ENCODE measurements around the gene OBSCN. TPM values are rescaled to one million over a fixed set of nuclear protein-coding genes. Genes with fewer than 3 reads are reported as not detected.

Gene OBSCN
- total and polyA plus RNA-seq, 7 experiments from 2014 or later: 1.3 to 132 (median 76.4) TPM

DNA sequence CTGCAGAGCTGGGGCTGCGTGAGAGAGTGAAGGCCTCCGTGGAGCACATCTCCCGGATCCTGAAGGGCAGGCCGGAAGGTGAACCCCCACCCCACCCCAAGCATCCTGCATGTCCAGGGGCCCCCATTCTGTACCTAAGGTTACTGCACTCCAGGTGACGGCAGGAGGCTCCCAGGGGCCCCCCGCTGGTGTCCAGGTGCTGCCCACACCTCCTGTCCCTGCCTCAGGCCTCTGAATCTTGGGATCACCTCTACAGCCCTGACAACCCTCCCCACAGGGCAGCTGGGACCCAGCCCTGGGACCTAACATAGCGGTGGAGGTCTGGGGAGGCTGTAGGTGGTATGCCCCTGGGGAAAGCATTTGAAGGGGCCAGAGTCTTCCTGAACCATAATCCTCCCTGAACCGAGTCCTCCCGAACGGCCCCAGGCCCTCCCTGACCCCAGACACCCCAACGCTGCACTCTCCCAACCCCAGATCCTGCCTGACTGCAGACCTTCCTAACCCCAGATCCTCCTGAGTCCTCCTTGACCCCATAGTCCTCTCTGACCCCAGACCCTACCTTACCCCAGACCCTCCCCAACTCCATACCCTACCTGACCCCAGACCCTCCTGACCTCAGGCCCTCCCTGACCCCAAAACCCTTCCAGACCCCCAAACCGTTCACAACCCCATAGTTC is 165.3 kb downstream of the OBSCN start:
- ChIA-PET POLR2A (no interaction called here), CTCF (no interaction called here)
- DNase-seq: no peak
- Mint-ChIP-seq H3K4me1 (peaks cover 0 to 5% (median 0%) of the 10 kb centered on the region in 7 donors), H3K36me3 (peaks cover 0 to 4% (median 0%) of the 10 kb centered on the region in 5 donors), H3K27ac (no peak overlapping the region), H3K4me3 (no peak overlapping the region), H3K9me3 (no peaks in the 10 kb centered on the region), H3K27me3 (no peaks in the 10 kb centered on the region)
- Histone ChIP-seq H3K9me3 (ENCODE audit: control insufficient read depth in 2 of 3, low read length in 3 of 3) (no peaks in the 10 kb centered on the region), H3K4me1 (ENCODE audit: control insufficient read depth in 2 of 2, insufficient read depth in 2 of 2, low read length in 2 of 2) (no peaks in the 10 kb centered on the region), H3K27ac (ENCODE audit: low read depth, low read length) (no peak overlapping the region), H3K27me3 (ENCODE audit: control insufficient read depth in 2 of 2, insufficient read depth in 2 of 2, low read length in 2 of 2) (no peaks in the 10 kb centered on the region), H3K36me3 (ENCODE audit: control insufficient read depth in 2 of 3, insufficient read depth in 3 of 3, low read length in 3 of 3) (peaks cover 0 to 7% (median 0%) of the 10 kb centered on the region in 3 experiments), H3K4me3 (ENCODE audit: low read length) (no peak overlapping the region)
- no peak for ATAC-seq
- intact Hi-C loops (cut with micrococcal nuclease): no loop called here

DNA sequence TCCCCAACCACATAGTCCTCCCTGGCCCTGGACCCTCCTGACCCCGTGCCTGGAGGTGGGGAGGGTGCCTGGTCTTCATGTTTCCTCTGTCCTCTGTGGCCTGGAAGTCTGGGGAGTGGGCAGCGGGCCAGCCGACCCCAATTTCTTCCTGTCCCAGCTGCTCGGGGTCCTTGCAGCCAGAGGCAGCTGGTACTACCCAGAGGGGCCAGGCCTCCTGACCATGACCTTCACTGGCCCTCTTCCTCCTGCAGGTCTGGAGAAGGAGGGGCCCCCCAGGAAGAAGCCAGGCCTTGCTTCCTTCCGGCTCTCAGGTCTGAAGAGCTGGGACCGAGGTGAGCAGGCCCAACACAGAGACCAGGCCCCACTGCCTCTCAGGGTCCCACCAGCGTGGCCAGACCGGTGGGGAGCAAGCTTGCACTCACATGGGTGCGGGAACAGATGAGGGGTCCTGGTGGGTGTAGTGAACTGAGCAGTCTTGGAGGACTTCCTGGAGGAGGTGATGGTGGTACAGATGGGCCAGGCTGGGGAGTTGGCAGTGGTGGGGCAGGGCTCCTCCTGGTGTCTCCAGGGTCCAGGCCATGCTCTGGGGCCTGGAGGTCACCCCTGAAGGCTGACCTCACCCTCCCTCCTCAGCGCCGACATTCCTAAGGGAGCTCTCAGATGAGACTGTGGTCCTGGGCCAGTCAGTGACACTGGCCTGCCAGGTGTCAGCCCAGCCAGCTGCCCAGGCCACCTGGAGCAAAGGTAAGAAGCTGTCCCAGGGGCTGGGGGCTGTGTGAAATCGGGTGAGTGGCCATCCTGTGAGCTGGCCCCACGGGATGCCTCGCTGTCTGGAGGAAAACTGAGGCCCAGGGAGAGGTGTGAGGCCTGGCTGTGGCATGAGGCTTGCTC is 166.1 kb downstream of the OBSCN start:
- Mint-ChIP-seq H3K27me3 (peaks cover 0 to 5% (median 3%) of the 10 kb centered on the region in 5 donors), H3K4me3 (no peak overlapping the region), H3K27ac (no peak overlapping the region), H3K36me3 (peaks cover 0 to 4% (median 0%) of the 10 kb centered on the region in 5 donors), H3K4me1 (peaks cover 2 to 9% (median 4%) of the 10 kb centered on the region in 7 donors), H3K9me3 (no peaks in the 10 kb centered on the region)
- ChIA-PET POLR2A (no interaction called here), CTCF (no interaction called here)
- no peak for ATAC-seq
- intact Hi-C loops (cut with micrococcal nuclease): no loop called here
- no peak overlapping the region for H3K27ac ChIP-seq (ENCODE audit: low read depth, low read length)
- no peaks in the 10 kb centered on the region for H3K27me3 ChIP-seq (ENCODE audit: control insufficient read depth in 2 of 2, insufficient read depth in 2 of 2, low read length in 2 of 2)
- no peaks in the 10 kb centered on the region for H3K4me1 ChIP-seq (ENCODE audit: control insufficient read depth in 2 of 2, insufficient read depth in 2 of 2, low read length in 2 of 2)
- H3K4me3 ChIP-seq (ENCODE audit: low read length): no peak overlapping the region
- peaks cover 0 to 7% (median 0%) of the 10 kb centered on the region in 3 experiments for H3K36me3 ChIP-seq (ENCODE audit: control insufficient read depth in 2 of 3, insufficient read depth in 3 of 3, low read length in 3 of 3)
- no peak for DNase-seq
- H3K9me3 ChIP-seq (ENCODE audit: control insufficient read depth in 2 of 3, low read length in 3 of 3): no peaks in the 10 kb centered on the region

DNA sequence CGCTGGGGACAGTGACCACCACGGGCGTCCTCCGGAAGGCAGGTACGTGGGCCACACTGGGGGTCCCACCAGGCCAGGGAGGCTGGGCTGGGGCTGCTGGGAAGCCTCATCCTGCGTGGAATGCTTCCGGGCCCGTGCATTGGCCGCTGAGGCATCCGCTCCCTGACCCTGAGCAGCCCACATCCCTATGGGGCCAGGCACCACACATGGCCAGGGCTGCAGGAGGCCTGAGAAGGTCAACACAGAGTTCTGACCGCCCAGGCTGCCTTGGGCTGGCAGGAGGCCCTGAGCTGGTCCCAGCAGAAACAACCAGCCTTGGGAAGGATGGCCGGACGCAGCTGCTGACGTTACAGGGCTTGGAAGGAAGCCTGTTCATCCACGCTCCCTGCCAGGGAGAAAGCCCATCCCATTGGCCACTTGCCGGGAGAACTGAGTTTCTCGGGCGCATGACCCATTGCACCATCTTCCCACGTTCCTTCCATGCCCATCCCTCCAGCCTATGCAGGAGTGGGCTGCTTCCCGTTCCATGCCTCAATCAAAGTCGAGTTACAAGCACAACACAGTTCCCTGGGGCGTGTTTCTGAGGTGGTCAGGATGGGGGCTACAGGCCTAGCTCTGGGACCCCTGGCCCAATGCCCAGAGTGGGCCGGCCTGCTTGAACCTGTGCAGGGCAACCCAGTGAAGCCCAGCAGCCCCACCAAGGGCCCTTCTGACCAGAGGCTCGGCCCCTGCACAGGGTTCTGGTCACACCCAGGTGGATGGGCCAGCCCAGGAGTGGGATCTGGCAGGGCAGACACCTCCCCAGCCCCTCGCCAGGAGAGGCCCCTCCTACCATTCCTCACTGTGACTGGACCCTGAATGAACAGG is 167.1 kb downstream of the OBSCN start:
- H3K4me1 Mint-ChIP-seq: peaks cover 6 to 18% (median 8%) of the 10 kb centered on the region in 7 donors
- POLR2A ChIA-PET: no interaction called here
- ATAC-seq (no peak), DNase-seq (no peak)
- H3K9me3 Mint-ChIP-seq: no peaks in the 10 kb centered on the region
- CTCF ChIA-PET: no interaction called here
- peak overlapping the region in 1 of 9 donors; percentile 26 for H3K27ac Mint-ChIP-seq
- H3K4me3 ChIP-seq (ENCODE audit: low read length): no peak overlapping the region
- H3K27ac ChIP-seq (ENCODE audit: low read depth, low read length): no peak overlapping the region
- H3K27me3 Mint-ChIP-seq: peaks cover 0 to 15% (median 5%) of the 10 kb centered on the region in 5 donors
- H3K36me3 ChIP-seq (ENCODE audit: control insufficient read depth in 2 of 3, insufficient read depth in 3 of 3, low read length in 3 of 3): peaks cover 0 to 7% (median 0%) of the 10 kb centered on the region in 3 experiments
- no peak overlapping the region for H3K4me3 Mint-ChIP-seq
- no peaks in the 10 kb centered on the region for H3K27me3 ChIP-seq (ENCODE audit: control insufficient read depth in 2 of 2, insufficient read depth in 2 of 2, low read length in 2 of 2)
- H3K4me1 ChIP-seq (ENCODE audit: control insufficient read depth in 2 of 2, insufficient read depth in 2 of 2, low read length in 2 of 2): no peaks in the 10 kb centered on the region
- intact Hi-C loops (cut with micrococcal nuclease): loop anchor here in 1 of 2 donors (5.0 kb wide), 1 partner anchor 127 kb away; no protein-coding TSS in a partner anchor
- no peaks in the 10 kb centered on the region for H3K9me3 ChIP-seq (ENCODE audit: control insufficient read depth in 2 of 3, low read length in 3 of 3)
- peaks cover 0 to 4% (median 0%) of the 10 kb centered on the region in 5 donors for H3K36me3 Mint-ChIP-seq

DNA sequence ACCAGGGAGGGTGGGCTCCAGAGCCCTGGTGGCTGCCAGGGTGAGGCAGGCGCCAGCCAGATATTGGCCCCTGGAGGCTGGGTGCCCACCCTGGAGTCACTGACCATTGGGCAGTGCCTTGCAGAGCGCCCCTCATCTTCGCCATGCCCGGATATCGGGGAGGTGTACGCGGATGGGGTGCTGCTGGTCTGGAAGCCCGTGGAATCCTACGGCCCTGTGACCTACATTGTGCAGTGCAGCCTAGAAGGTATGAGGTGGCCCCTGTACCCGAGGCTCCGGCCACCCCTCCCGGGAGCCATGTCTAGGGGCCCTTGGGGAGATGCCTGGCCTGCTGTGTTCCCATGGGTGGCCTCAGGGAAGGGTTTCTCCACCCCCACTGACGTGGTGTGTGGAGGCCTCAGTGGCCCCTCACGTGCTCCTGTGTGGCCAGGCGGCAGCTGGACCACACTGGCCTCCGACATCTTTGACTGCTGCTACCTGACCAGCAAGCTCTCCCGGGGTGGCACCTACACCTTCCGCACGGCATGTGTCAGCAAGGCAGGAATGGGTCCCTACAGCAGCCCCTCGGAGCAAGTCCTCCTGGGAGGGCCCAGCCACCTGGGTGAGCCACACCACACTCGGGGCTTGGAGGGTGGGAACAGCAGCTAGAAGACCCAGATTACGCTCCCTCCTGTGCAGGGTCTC is 167.9 kb downstream of the OBSCN start:
- H3K4me1 Mint-ChIP-seq: peaks cover 6 to 18% (median 8%) of the 10 kb centered on the region in 7 donors

DNA sequence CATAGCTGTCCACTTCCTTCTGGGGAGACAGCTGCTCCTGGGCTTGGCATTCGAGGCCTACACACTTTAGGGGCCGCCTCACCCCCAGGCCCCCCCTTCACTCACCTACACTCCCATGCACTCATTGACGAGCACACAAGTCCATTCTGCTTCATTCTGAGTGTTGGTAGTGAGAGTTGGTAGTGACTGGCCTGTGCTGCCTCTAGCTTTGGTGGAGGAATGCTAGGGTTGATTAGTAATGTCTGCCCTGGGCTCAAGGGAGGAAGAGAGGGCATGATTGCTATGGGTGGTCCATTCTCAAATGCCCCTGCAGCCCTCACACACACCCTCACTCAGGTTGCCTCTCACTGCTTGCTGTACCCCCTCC is 168.4 kb downstream of the OBSCN start:
- Mint-ChIP-seq H3K4me3 (peak overlapping the region in 1 of 10 donors; percentile 83), H3K4me1 (peaks cover 6 to 18% (median 8%) of the 10 kb centered on the region in 7 donors), H3K36me3 (peaks cover 0 to 4% (median 0%) of the 10 kb centered on the region in 5 donors), H3K27ac (no peak overlapping the region), H3K27me3 (peaks cover 0 to 28% (median 7%) of the 10 kb centered on the region in 5 donors), H3K9me3 (no peaks in the 10 kb centered on the region)
- ChIA-PET POLR2A (no interaction called here), CTCF (no interaction called here)
- Histone ChIP-seq H3K27ac (ENCODE audit: low read depth, low read length) (no peak overlapping the region), H3K4me1 (ENCODE audit: control insufficient read depth in 2 of 2, insufficient read depth in 2 of 2, low read length in 2 of 2) (no peaks in the 10 kb centered on the region), H3K36me3 (ENCODE audit: control insufficient read depth in 2 of 3, insufficient read depth in 3 of 3, low read length in 3 of 3) (peaks cover 0 to 7% (median 0%) of the 10 kb centered on the region in 3 experiments), H3K4me3 (ENCODE audit: low read length) (no peak overlapping the region), H3K9me3 (ENCODE audit: control insufficient read depth in 2 of 3, low read length in 3 of 3) (no peaks in the 10 kb centered on the region), H3K27me3 (ENCODE audit: control insufficient read depth in 2 of 2, insufficient read depth in 2 of 2, low read length in 2 of 2) (no peaks in the 10 kb centered on the region)
- no peak for ATAC-seq
- DNase-seq: no peak
- intact Hi-C loops (cut with micrococcal nuclease): loop anchor here in 1 of 2 donors (5.0 kb wide), 1 partner anchor 126 kb away; no protein-coding TSS in a partner anchor

More for the DNA sequence above, 167.9 kb downstream of the OBSCN start:
- ChIA-PET CTCF (no interaction called here), POLR2A (no interaction called here)
- Histone ChIP-seq H3K27ac (ENCODE audit: low read depth, low read length) (no peak overlapping the region), H3K36me3 (ENCODE audit: control insufficient read depth in 2 of 3, insufficient read depth in 3 of 3, low read length in 3 of 3) (peaks cover 0 to 7% (median 0%) of the 10 kb centered on the region in 3 experiments), H3K4me3 (ENCODE audit: low read length) (no peak overlapping the region), H3K9me3 (ENCODE audit: control insufficient read depth in 2 of 3, low read length in 3 of 3) (no peaks in the 10 kb centered on the region), H3K4me1 (ENCODE audit: control insufficient read depth in 2 of 2, insufficient read depth in 2 of 2, low read length in 2 of 2) (no peaks in the 10 kb centered on the region), H3K27me3 (ENCODE audit: control insufficient read depth in 2 of 2, insufficient read depth in 2 of 2, low read length in 2 of 2) (no peaks in the 10 kb centered on the region)
- Mint-ChIP-seq H3K27me3 (peaks cover 0 to 23% (median 7%) of the 10 kb centered on the region in 5 donors), H3K4me3 (no peak overlapping the region), H3K27ac (no peak overlapping the region), H3K36me3 (peaks cover 0 to 4% (median 0%) of the 10 kb centered on the region in 5 donors), H3K9me3 (no peaks in the 10 kb centered on the region)
- ATAC-seq: no peak
- DNase-seq: no peak
- intact Hi-C loops (cut with micrococcal nuclease): loop anchor here in 1 of 2 donors (5.0 kb wide), 1 partner anchor 127 kb away; no protein-coding TSS in a partner anchor

Data from naive thymus-derived CD4-positive, alpha-beta T cell (primary cell).